Dermis blood vessel endothelial cell (primary cell): ENCODE data around the gene OTUD4. TPM values are rescaled to one million over a fixed set of nuclear protein-coding genes. Genes with fewer than 3 reads are reported as not detected.
"Not testable (repeated sequence)": the region's sequence is repeated elsewhere in the genome, so short reads cannot be mapped to it uniquely, and the experiment has no call there.

Source experiments
- DNase-seq: peaks from one replicate; pipeline ENCODE4 v3.0.0; 2010
- total RNA-seq: library from RNA; depleted of rRNA; stranded (reverse); fragments of >200 nt; gene quantifications from 2 replicates; pipeline ENCODE4 v1.2.3, GENCODE V29; 2014

OTUD4 gene
- 29.5 and 35.9 TPM in 2 replicates for total RNA-seq

- peak; percentile 98 for DNase-seq
Measured at GRCh38 chr4:145180298-145181090, at the start of gene OTUD4. TSS of gene OTUD4 (minus strand) at chr4:145180589. CDS start at chr4:145179973, 616 bp downstream.

GRCh38 chr4:145223228-145223627 lies 42.8 kb upstream of the OTUD4 start:
- DNase-seq, result not testable (repeated sequence)

GRCh38 chr4:145221529-145221928 lies 41.1 kb upstream of the OTUD4 start:
- DNase-seq, result not testable (repeated sequence)

- no peak for DNase-seq
Measured at GRCh38 chr4:145219090-145219489, 38.7 kb upstream of the OTUD4 start.

- DNase-seq, result peak; percentile 13
Measured at GRCh38 chr4:145218251-145218650, 37.9 kb upstream of the OTUD4 start.

- peak; percentile 44 for DNase-seq
Measured at GRCh38 chr4:145217349-145217748, 37.0 kb upstream of the OTUD4 start.

- DNase-seq, result peak; percentile 76
Measured at GRCh38 chr4:145216535-145216934, 36.1 kb upstream of the OTUD4 start.

GRCh38 chr4:145213245-145213644 lies 32.9 kb upstream of the OTUD4 start:
- DNase-seq, result no peak

GRCh38 chr4:145207934-145208333 lies 27.5 kb upstream of the OTUD4 start:
- no peak for DNase-seq

- no peak for DNase-seq
Measured at GRCh38 chr4:145203410-145203809, 23.0 kb upstream of the OTUD4 start.

- no peak for DNase-seq
Measured at GRCh38 chr4:145200366-145200765, 20.0 kb upstream of the OTUD4 start.

GRCh38 chr4:145199051-145199716 lies 18.8 kb upstream of the OTUD4 start:
- no peak for DNase-seq

GRCh38 chr4:145196747-145197146 lies 16.4 kb upstream of the OTUD4 start:
- DNase-seq, result no peak

GRCh38 chr4:145195167-145195952 lies 15.0 kb upstream of the OTUD4 start:
- no peak for DNase-seq

GRCh38 chr4:145189981-145190380 lies 9.6 kb upstream of the OTUD4 start:
- DNase-seq, result no peak

- no peak for DNase-seq
Measured at GRCh38 chr4:145186729-145187128, 6.3 kb upstream of the OTUD4 start.

- DNase-seq, result no peak
Measured at GRCh38 chr4:145183581-145183980, 3.2 kb upstream of the OTUD4 start.

GRCh38 chr4:145183023-145183422 lies 2.6 kb upstream of the OTUD4 start:
- no peak for DNase-seq

- DNase-seq, result no peak
Measured at GRCh38 chr4:145182222-145182621, 1.8 kb upstream of the OTUD4 start.

- no peak for DNase-seq
Measured at GRCh38 chr4:145181091-145181501, 707 bp upstream of the OTUD4 start.

GRCh38 chr4:145179861-145180297 lies 510 bp downstream of the OTUD4 start:
- not testable (repeated sequence) for DNase-seq

- DNase-seq, result peak; percentile 83
Measured at GRCh38 chr4:145179281-145179860, 1.0 kb downstream of the OTUD4 start.
